Naive thymus-derived CD4-positive, alpha-beta T cell (primary cell): ENCODE data around the gene MTMR2. TPM values are rescaled to one million over a fixed set of nuclear protein-coding genes. Genes with fewer than 3 reads are reported as not detected.

ENCODE experiments used
- ATAC-seq: fragments of 150-1000 bp; cut with Tn5 transposase; 2 replicates; pipeline ENCODE4 v1.10.0; 2021; ENCODE audit warnings: mild to moderate bottlenecking, moderate library complexity
- CTCF ChIA-PET: fragments of 350-600 bp; sonication (Branson Sonifier 250); formaldehyde crosslinking; loops from one replicate; lab custom pipeline; 2021; ENCODE audit warnings: antibody characterized with exemption; lab: Charles Lee
- POLR2A ChIA-PET: fragments of 350-600 bp; sonication (Branson Sonifier 250); formaldehyde crosslinking; loops from one replicate; lab custom pipeline; 2021; ENCODE audit warnings: antibody characterized with exemption, inconsistent platforms; lab: Charles Lee
- DNase-seq, 9 donors: peaks; one replicate each; pipeline versions ENCODE4 v3.0.0 to v3.0.0-alpha.2; 2020 to 2022; ENCODE audit warnings: mixed read lengths in 1 of 9
- H3K27ac ChIP-seq: one replicate; pipeline ENCODE4 v1.7.0; 2013; ENCODE audit warnings: mild to moderate bottlenecking, low read depth, low read length, moderate library complexity
- H3K27me3 ChIP-seq, 2 donors: one replicate each; pipeline ENCODE4 v1.7.0; 2013; ENCODE audit warnings: low read length in 2 of 2, mild to moderate bottlenecking in 2 of 2, moderate library complexity in 2 of 2; ENCODE audit not compliant: control insufficient read depth in 2 of 2, insufficient read depth in 2 of 2
- H3K36me3 ChIP-seq, 3 experiments: 1 replicate in 2 of 3; 2 replicates in 1 of 3; pipeline ENCODE4 v1.7.0; 2013; ENCODE audit warnings: low read length in 3 of 3, mild to moderate bottlenecking in 3 of 3, moderate library complexity in 1 of 3; ENCODE audit not compliant: insufficient read depth in 3 of 3, control insufficient read depth in 2 of 3
- H3K4me1 ChIP-seq, 2 donors: one replicate each; pipeline ENCODE4 v1.7.0; 2013; ENCODE audit warnings: low read length in 2 of 2, mild to moderate bottlenecking in 2 of 2, moderate library complexity in 1 of 2; ENCODE audit not compliant: control insufficient read depth in 2 of 2, insufficient read depth in 2 of 2
- H3K4me3 ChIP-seq: 2 replicates; pipeline ENCODE4 v1.7.0; 2013; ENCODE audit warnings: mild to moderate bottlenecking, low read length
- H3K9me3 ChIP-seq, 3 experiments: 1 replicate in 2 of 3; 2 replicates in 1 of 3; pipeline ENCODE4 v1.7.0; 2013; ENCODE audit warnings: low read length in 3 of 3; ENCODE audit not compliant: control insufficient read depth in 2 of 3
- H3K27ac Mint-ChIP-seq, 9 donors: one replicate each; pipeline ENCODE4 v1.8.0; 2020 to 2022; ENCODE audit warnings: mixed read lengths in 9 of 9, mild to moderate bottlenecking in 8 of 9, moderate library complexity in 5 of 9, inconsistent platforms in 2 of 9
- H3K27me3 Mint-ChIP-seq, 5 donors: one replicate each; pipeline ENCODE4 v1.8.0; 2021 to 2022; ENCODE audit warnings: mixed read lengths in 5 of 5, mild to moderate bottlenecking in 1 of 5
- H3K36me3 Mint-ChIP-seq, 5 donors: one replicate each; pipeline ENCODE4 v1.8.0; 2020 to 2022; ENCODE audit warnings: mixed read lengths in 5 of 5, mild to moderate bottlenecking in 3 of 5, inconsistent platforms in 1 of 5
- H3K4me1 Mint-ChIP-seq, 7 donors: one replicate each; pipeline ENCODE4 v1.8.0; 2020 to 2022; ENCODE audit warnings: mixed read lengths in 7 of 7, mild to moderate bottlenecking in 3 of 7, inconsistent platforms in 1 of 7
- H3K4me3 Mint-ChIP-seq, 10 donors: one replicate each; pipeline ENCODE4 v1.8.0; 2020 to 2022; ENCODE audit warnings: mild to moderate bottlenecking in 10 of 10, mixed read lengths in 10 of 10, moderate library complexity in 6 of 10, inconsistent platforms in 2 of 10
- H3K9me3 Mint-ChIP-seq, 11 donors: one replicate each; pipeline ENCODE4 v1.8.0; 2020 to 2022; ENCODE audit warnings: mixed read lengths in 11 of 11, mild to moderate bottlenecking in 4 of 11, inconsistent platforms in 1 of 11, moderate library complexity in 1 of 11
- intact Hi-C, 2 donors: fragments of 100-400 bp; cut with micrococcal nuclease; formaldehyde crosslinking; loops; one replicate each; pipeline ENCODE4 v1.15.1; 2023
- polyA plus RNA-seq, 2 donors: library from polyadenylated mRNA; unstranded; fragments of 300-500 nt; fragmentation: Illumina TruSeq; gene quantifications; one replicate each; pipeline ENCODE4 v1.2.3, GENCODE V29; 2021
- total RNA-seq, 6 experiments: library from RNA in 5 of 6; stranded (reverse) in 5 of 6; gene quantifications; 1 replicate in 5 of 6; 2 replicates in 1 of 6; pipeline ENCODE4 v1.2.3 and lab custom pipeline; 2021 to 2026

The MTMR2 gene
- total and polyA plus RNA-seq, 7 experiments from 2014 or later: 5.9 to 20.8 (median 9.3) TPM

- POLR2A ChIA-PET: no interaction called here
- H3K27ac Mint-ChIP-seq: no peak overlapping the region
- ATAC-seq (no peak), DNase-seq (no peak)
- no peak overlapping the region for H3K4me3 Mint-ChIP-seq
- Histone ChIP-seq H3K27ac (no peak overlapping the region), H3K4me3 (no peak overlapping the region), H3K27me3 (no peaks in the 10 kb centered on the region), H3K9me3 (no peaks in the 10 kb centered on the region), H3K36me3 (peaks cover 0 to 15% (median 10%) of the 10 kb centered on the region in 3 experiments), H3K4me1 (peaks cover 13 to 16% of the 10 kb centered on the region in 2 donors)
- peaks cover 8 to 23% (median 15%) of the 10 kb centered on the region in 5 donors for H3K36me3 Mint-ChIP-seq
- peaks cover 37 to 63% (median 59%) of the 10 kb centered on the region in 7 donors for H3K4me1 Mint-ChIP-seq
- intact Hi-C loops: no loop called here
- no peaks in the 10 kb centered on the region for H3K27me3 Mint-ChIP-seq
- H3K9me3 Mint-ChIP-seq: no peaks in the 10 kb centered on the region
- CTCF ChIA-PET: interaction anchor here (0.6 to 0.7 kb wide), 3 partner anchors 259 to 644 kb away, joined by 3 read pairs; no protein-coding TSS in a partner anchor
These were observed 128.1 kb downstream of the MTMR2 start for GRCh38 chr11:95795627-95796295.

GRCh38 chr11:95794086-95794485 lies 129.8 kb downstream of the MTMR2 start:
- Histone ChIP-seq H3K27ac (no peak overlapping the region), H3K9me3 (no peaks in the 10 kb centered on the region), H3K4me3 (no peak overlapping the region), H3K27me3 (no peaks in the 10 kb centered on the region), H3K4me1 (peaks cover 13 to 16% of the 10 kb centered on the region in 2 donors), H3K36me3 (peaks cover 0 to 11% (median under 1%) of the 10 kb centered on the region in 3 experiments)
- H3K9me3 Mint-ChIP-seq: peaks cover 0 to 9% (median 0%) of the 10 kb centered on the region in 11 donors
- peaks cover 39 to 57% (median 51%) of the 10 kb centered on the region in 7 donors for H3K4me1 Mint-ChIP-seq
- H3K27ac Mint-ChIP-seq: no peak overlapping the region
- intact Hi-C loops: loop anchor here in 1 of 2 donors (5.0 kb wide), 2 partner anchors 218 to 463 kb away; no protein-coding TSS in a partner anchor
- POLR2A ChIA-PET: no interaction called here
- ATAC-seq: no peak
- peaks cover under 1 to 10% (median 3%) of the 10 kb centered on the region in 5 donors for H3K36me3 Mint-ChIP-seq
- peak overlapping the region in 3 of 10 donors; percentile 3 to 25 (median 20) for H3K4me3 Mint-ChIP-seq
- CTCF ChIA-PET: no interaction called here
- DNase-seq: no peak
- H3K27me3 Mint-ChIP-seq: no peaks in the 10 kb centered on the region

- Mint-ChIP-seq H3K27ac (no peak overlapping the region), H3K27me3 (no peaks in the 10 kb centered on the region), H3K36me3 (peaks cover 0 to 11% (median 4%) of the 10 kb centered on the region in 5 donors), H3K4me3 (peak overlapping the region in 6 of 10 donors; percentile 2 to 57 (median 24)), H3K9me3 (peaks cover 0 to 9% (median 0%) of the 10 kb centered on the region in 11 donors), H3K4me1 (peaks cover 43 to 65% (median 53%) of the 10 kb centered on the region in 7 donors)
- Histone ChIP-seq H3K4me1 (peaks cover 17 to 22% of the 10 kb centered on the region in 2 donors), H3K4me3 (no peak overlapping the region), H3K27ac (no peak overlapping the region), H3K27me3 (no peaks in the 10 kb centered on the region), H3K9me3 (no peaks in the 10 kb centered on the region), H3K36me3 (peaks cover 0 to 13% (median 0%) of the 10 kb centered on the region in 3 experiments)
- CTCF ChIA-PET: interaction anchor here (0.6 kb wide), 1 partner anchor 29 kb away, joined by 3 read pairs; no protein-coding TSS in a partner anchor
- intact Hi-C loops: loop anchor here in 1 of 2 donors (5.0 kb wide), 2 partner anchors 219 to 464 kb away; no protein-coding TSS in a partner anchor
- ATAC-seq (no peak), DNase-seq (no peak)
- POLR2A ChIA-PET: no interaction called here
These were observed 130.8 kb downstream of the MTMR2 start for GRCh38 chr11:95793116-95793515.

- ChIA-PET CTCF (no interaction called here), POLR2A (no interaction called here)
- H3K27me3 ChIP-seq: no peaks in the 10 kb centered on the region
These were observed 131.2 kb downstream of the MTMR2 start for GRCh38 chr11:95792700-95793099.

DNA sequence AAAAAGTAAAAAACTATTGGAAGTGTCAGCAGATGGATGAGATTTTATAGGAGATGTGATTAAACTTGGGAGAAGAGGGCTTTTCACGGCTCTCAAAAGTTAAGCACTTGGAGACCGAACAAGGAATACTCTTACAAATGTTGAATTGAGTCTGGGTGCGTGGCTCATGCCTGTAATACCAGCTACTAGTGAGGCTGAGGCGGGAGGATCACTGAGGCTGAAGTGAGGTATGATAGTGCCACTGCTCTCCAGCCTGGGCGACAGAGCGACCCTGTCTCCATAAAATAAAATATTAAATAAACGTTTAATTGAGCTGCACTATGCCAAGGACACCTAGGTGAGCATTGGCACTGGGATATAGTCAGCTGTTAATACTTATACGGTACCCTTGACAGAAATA lies 131.7 kb downstream of the MTMR2 start:
- H3K27me3 Mint-ChIP-seq: no peaks in the 10 kb centered on the region
- peaks cover 21 to 22% of the 10 kb centered on the region in 2 donors for H3K4me1 ChIP-seq
- peak overlapping the region in 5 of 9 donors; percentile 100 for H3K27ac Mint-ChIP-seq
- no peak for ATAC-seq
- no peak overlapping the region for H3K4me3 ChIP-seq
- H3K9me3 Mint-ChIP-seq: peaks cover 0 to 9% (median 0%) of the 10 kb centered on the region in 11 donors
- ChIA-PET POLR2A (interaction anchor here (0.6 to 4.0 kb wide), 4 partner anchors 16 to 725 kb away, joined by 6 to 55 read pairs (median 26); partner anchors contain the start of genes SESN3 and SRSF8), CTCF (no interaction called here)
- H3K36me3 Mint-ChIP-seq: peaks cover 0 to 15% (median 11%) of the 10 kb centered on the region in 5 donors
- H3K27me3 ChIP-seq: no peaks in the 10 kb centered on the region
- no peak overlapping the region for H3K27ac ChIP-seq
- H3K9me3 ChIP-seq: no peaks in the 10 kb centered on the region
- peak overlapping the region; percentile 93 to 100 (median 100) for H3K4me3 Mint-ChIP-seq
- peaks cover 45 to 73% (median 60%) of the 10 kb centered on the region in 7 donors for H3K4me1 Mint-ChIP-seq
- peaks cover 0 to 13% (median 8%) of the 10 kb centered on the region in 3 experiments for H3K36me3 ChIP-seq
- no peak for DNase-seq
- intact Hi-C loops: loop anchor here in 1 of 2 donors (5.0 kb wide), 2 partner anchors 220 to 465 kb away; no protein-coding TSS in a partner anchor

More at GRCh38 chr11:95792700-95793099, 131.2 kb downstream of the MTMR2 start:
- peaks cover 0 to 13% (median 3%) of the 10 kb centered on the region in 3 experiments for H3K36me3 ChIP-seq
- ATAC-seq (no peak), DNase-seq (no peak)
- Mint-ChIP-seq H3K9me3 (peaks cover 0 to 9% (median 0%) of the 10 kb centered on the region in 11 donors), H3K27me3 (no peaks in the 10 kb centered on the region), H3K4me3 (peak overlapping the region in 5 of 10 donors; percentile 27 to 57 (median 30)), H3K36me3 (peaks cover 0 to 15% (median 8%) of the 10 kb centered on the region in 5 donors), H3K27ac (no peak overlapping the region), H3K4me1 (peaks cover 45 to 69% (median 57%) of the 10 kb centered on the region in 7 donors)
- no peak overlapping the region for H3K27ac ChIP-seq
- H3K9me3 ChIP-seq: no peaks in the 10 kb centered on the region
- H3K4me3 ChIP-seq: no peak overlapping the region
- intact Hi-C loops: loop anchor here in 1 of 2 donors (5.0 kb wide), 2 partner anchors 220 to 465 kb away; no protein-coding TSS in a partner anchor
- H3K4me1 ChIP-seq: peaks cover 21 to 22% of the 10 kb centered on the region in 2 donors

- ChIA-PET POLR2A (interaction anchor here (0.6 to 4.0 kb wide), 8 partner anchors 9 to 724 kb away, joined by 4 to 55 read pairs (median 14); partner anchors contain the start of genes ENDOD1, SESN3 and SRSF8), CTCF (no interaction called here)
- intact Hi-C loops: loop anchor here in 1 of 2 donors (2.0 to 5.0 kb wide), 4 partner anchors 221 to 1299 kb away; partner anchors contain the start of genes ANKRD49 and MRE11
- H3K27me3 ChIP-seq: no peaks in the 10 kb centered on the region
- Mint-ChIP-seq H3K27ac (peak overlapping the region; percentile 83 to 100 (median 100)), H3K4me3 (peak overlapping the region; percentile 93 to 100 (median 100)), H3K9me3 (peaks cover 0 to 9% (median 0%) of the 10 kb centered on the region in 11 donors), H3K36me3 (peaks cover 0 to 15% (median 11%) of the 10 kb centered on the region in 5 donors), H3K4me1 (peaks cover 45 to 73% (median 60%) of the 10 kb centered on the region in 7 donors), H3K27me3 (no peaks in the 10 kb centered on the region)
- ATAC-seq (no peak), DNase-seq (no peak)
- peaks cover 21 to 22% of the 10 kb centered on the region in 2 donors for H3K4me1 ChIP-seq
- peak overlapping the region; percentile 99 for H3K27ac ChIP-seq
- peaks cover 0 to 13% (median 8%) of the 10 kb centered on the region in 3 experiments for H3K36me3 ChIP-seq
- H3K4me3 ChIP-seq: peak overlapping the region; percentile 97
- H3K9me3 ChIP-seq: no peaks in the 10 kb centered on the region
These were observed 132.2 kb downstream of the MTMR2 start for GRCh38 chr11:95791709-95792033.
